B cell (primary cell): Measurements from ENCODE around the gene LHPP.

Source experiments
- EZH2 ChIP-seq: IDR thresholded peaks from 2 replicates; pipeline ENCODE4 v1.6.1; 2012; ENCODE audit warnings: borderline replicate concordance, low read depth, mild to moderate bottlenecking, moderate library complexity, low read length; ENCODE audit not compliant: insufficient read depth, poor library complexity, severe bottlenecking
- TF ChIP-seq, protein P1 (sequence below): fragments of 200-600 bp; IDR thresholded peaks from one replicate; pipeline ENCODE4 v1.8.0; 2022; ENCODE audit warnings: antibody characterized with exemption, mild to moderate bottlenecking

DNA sequence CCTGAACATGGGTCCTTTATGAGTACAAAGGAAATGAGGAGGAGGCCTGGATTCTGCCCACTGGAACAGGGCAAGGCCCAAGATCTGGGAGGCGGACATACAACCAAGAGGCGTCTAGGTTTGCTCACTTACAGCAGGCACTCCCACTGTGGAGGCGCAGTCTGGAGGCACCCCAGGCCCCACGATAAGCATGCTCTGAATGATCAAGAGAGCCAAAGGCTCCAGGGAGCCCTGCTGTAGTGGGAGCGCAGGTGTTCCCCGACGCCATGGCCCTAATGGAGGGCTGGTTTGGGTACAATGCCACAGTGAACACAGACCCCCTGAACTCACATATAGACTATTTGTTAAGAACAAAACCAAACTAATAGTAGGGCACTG lies 194.5 kb downstream of the LHPP start:
- TF ChIP-seq, protein P1, sequence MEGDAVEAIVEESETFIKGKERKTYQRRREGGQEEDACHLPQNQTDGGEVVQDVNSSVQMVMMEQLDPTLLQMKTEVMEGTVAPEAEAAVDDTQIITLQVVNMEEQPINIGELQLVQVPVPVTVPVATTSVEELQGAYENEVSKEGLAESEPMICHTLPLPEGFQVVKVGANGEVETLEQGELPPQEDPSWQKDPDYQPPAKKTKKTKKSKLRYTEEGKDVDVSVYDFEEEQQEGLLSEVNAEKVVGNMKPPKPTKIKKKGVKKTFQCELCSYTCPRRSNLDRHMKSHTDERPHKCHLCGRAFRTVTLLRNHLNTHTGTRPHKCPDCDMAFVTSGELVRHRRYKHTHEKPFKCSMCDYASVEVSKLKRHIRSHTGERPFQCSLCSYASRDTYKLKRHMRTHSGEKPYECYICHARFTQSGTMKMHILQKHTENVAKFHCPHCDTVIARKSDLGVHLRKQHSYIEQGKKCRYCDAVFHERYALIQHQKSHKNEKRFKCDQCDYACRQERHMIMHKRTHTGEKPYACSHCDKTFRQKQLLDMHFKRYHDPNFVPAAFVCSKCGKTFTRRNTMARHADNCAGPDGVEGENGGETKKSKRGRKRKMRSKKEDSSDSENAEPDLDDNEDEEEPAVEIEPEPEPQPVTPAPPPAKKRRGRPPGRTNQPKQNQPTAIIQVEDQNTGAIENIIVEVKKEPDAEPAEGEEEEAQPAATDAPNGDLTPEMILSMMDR: no peak
- no peak for TF ChIP-seq EZH2
